Measurements from ENCODE around the gene RTKN. TPM values are rescaled to one million over a fixed set of nuclear protein-coding genes. Genes with fewer than 3 reads are reported as not detected.
"Not testable (repeated sequence)": the region's sequence is repeated elsewhere in the genome, so short reads cannot be mapped to it uniquely, and the experiment has no call there.

Gene RTKN
- total and polyA plus RNA-seq, 10 of the 15 experiments (the other 5 are each of a cell fraction or from before 2014, with no cell fraction given) = 0.50 to 12.3 (median 5.4) TPM

DNA sequence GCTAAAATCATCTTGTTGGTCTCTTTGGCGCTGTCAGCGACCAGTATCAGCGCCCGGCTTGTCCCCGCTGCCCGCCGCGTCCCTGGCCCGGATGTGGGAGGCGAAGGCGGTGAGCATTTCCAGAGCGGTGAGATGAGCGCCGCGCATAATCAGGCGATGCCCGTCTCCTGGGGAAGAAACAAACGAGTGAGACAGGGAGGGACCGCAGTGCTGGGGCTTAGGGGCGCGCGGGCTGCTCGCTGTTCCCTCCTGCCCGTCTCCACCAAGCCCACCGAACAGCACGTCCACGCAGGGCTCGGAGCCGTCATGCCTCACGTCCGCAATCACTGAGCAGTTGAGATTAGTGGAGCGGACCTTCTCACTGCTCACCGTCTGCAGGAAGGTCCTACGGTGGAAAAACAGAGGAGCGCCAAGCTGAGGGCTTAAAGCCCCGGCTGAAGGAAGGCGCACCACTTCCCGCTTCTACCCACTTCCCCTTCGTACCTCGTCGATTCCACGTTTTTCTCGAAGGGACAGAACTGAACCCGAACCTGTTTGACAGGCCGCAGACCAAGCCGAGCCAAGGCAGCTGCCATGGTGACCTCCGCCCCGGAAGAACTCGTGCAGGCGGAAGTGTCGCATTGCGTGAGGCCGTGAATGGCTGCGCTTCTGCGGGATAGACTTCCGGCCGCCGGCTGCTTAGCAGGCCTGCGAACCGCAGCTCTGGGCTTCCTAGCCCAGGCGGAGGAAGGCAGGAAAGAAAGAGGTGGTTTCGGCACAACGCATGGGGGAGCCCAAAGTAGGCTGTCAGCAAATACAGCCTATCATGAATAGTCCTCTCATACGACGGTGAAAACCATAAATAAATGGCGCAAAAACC lies 30.6 kb upstream of the RTKN start, which contains the start of gene MRPL53 (continued):
- TF ChIP-seq SRF (IDR thresholded peaks at IDR 0.05; ENCODE audit: low read depth in 2 of 2, low read length in 2 of 2) (0 out of 4 replicates have a peak, but pooled peaks of 1 of the 2 experiments have one; percentile 56), DPF2 (IDR thresholded peaks at IDR 0.05) (0 out of 2 replicates have a peak, but pooled peaks have one; percentile 49), STAT3 (IDR thresholded peaks at IDR 0.05; ENCODE audit: low read depth, low read length) (no peak), ZNF274 (IDR thresholded peaks at IDR 0.05; ENCODE audit: insufficient read depth, insufficient read length) (no peak)

DNA sequence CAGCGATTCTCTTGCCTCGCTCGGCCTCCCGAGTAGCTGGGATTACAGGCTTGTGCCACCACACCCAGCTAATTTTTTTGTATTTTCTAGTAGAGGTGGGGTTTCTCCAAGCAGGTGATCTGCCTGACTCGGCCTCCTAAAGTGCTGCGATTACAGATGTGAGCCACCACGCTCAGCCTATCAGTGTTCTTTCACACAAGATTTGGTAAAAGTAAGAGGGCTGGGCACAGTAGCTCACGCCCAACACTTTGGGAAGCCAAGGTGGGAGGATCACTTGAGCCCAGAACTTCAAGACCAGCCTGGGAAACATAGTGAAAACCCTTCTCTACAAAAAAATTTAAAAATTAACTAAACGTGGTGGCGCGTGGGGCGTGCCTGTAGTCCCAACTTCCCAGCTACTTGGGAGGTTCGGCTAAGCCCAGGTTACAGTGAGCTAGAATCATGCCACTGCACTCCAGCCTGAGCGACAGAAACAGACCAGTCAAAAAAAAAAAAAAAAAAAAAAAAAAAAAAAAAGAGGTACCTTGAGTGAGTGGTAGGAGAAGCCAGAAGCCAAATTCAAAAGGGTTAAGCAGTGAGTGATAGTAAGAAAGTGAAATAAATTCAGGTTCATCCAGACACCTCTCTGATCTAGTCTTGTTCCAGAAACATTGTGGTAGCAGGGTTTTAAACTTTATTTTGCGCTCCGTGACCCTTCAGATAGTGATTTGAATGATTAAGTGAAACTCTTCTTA lies 29.8 kb upstream of the RTKN start:
- FAIRE-seq (peak; percentile 49), ATAC-seq (no peak), DNase-seq (ENCODE audit: low read depth, low spot score) (no peak)
- intact Hi-C loops (cut with micrococcal nuclease; ENCODE audit: unreplicated experiment) (no loop called here), in situ Hi-C loops (cut with MboI) (no loop called here)
- peak overlapping the region; percentile 99 for H3K4me2 ChIP-seq (ENCODE audit: control insufficient read depth, insufficient read depth)
- H3K9ac ChIP-seq (ENCODE audit: control insufficient read depth, insufficient read depth, low read length) = peak overlapping the region; percentile 85
- ChIA-PET CTCF (interaction anchor here (1.0 to 2.7 kb wide), 3 partner anchors 10 to 117 kb away, joined by 3 to 20 read pairs (median 9); partner anchors contain the start of genes CCDC142 and TTC31), RAD21 (ENCODE audit: unreplicated experiment) (interaction anchor here (0.9 to 2.1 kb wide), 2 partner anchors 10 to 14 kb away, joined by 3 to 20 read pairs; partner anchors contain the start of genes CCDC142, TTC31 and WBP1), POLR2A (interaction anchor here (0.6 to 2.7 kb wide), 7 partner anchors 10 to 148 kb away, joined by 3 to 14 read pairs (median 4); partner anchors contain the start of genes INO80B and WBP1), SMC1A (ENCODE audit: uncharacterized antibody, unreplicated experiment) (no interaction called here)
- no peaks in the 10 kb centered on the region for H4K20me1 ChIP-seq (ENCODE audit: control insufficient read depth, insufficient read depth)
- no peak overlapping the region for H2AFZ ChIP-seq (ENCODE audit: control insufficient read depth, low read depth, low read length)
- H3K4me3 ChIP-seq = peak overlapping the region; percentile 89
- TF ChIP-seq ZNF384 (IDR thresholded peaks at IDR 0.05; ENCODE audit: borderline replicate concordance, low read depth, low read length) (peak; percentile 58; the same call in 1 of the 2 replicates), RAD21 (IDR thresholded peaks at IDR 0.05; ENCODE audit: insufficient read depth, low read depth, low read length) (no peak)
- WGBS (ENCODE audit: insufficient coverage, insufficient replicate concordance, low lambda C conversion rate, missing lambda C conversion rate) = 66% methylated on average over 16 of the region's 16 CpGs
- no peaks in the 10 kb centered on the region for H3K9me3 ChIP-seq (replicated peaks; ENCODE audit: control insufficient read depth, insufficient read depth, low read length)
- H3K79me2 ChIP-seq (ENCODE audit: control insufficient read depth, insufficient read depth, low read length) = peaks cover 10% of the 10 kb centered on the region
- H3K27me3 ChIP-seq (replicated peaks in 1 of 2; ENCODE audit: control insufficient read depth in 2 of 2, insufficient read depth in 2 of 2, low read length in 1 of 2) = no peaks in the 10 kb centered on the region
- peak overlapping the region; percentile 93 for H3K27ac ChIP-seq (ENCODE audit: control insufficient read depth, insufficient read depth)
- no TSS peak for BruUV-seq (replicated peaks)
- peaks cover 0 to 3% of the 10 kb centered on the region in 2 experiments; a peak in 2 of 4 replicates for H3K36me3 ChIP-seq (ENCODE audit: control insufficient read depth in 2 of 2, insufficient read depth in 2 of 2, low read length in 1 of 2)
- 0 out of 2 replicates have a peak, but pooled peaks cover 6% of the 10 kb centered on the region for H3K4me1 ChIP-seq (ENCODE audit: control insufficient read depth, insufficient read depth, low read length)

DNA sequence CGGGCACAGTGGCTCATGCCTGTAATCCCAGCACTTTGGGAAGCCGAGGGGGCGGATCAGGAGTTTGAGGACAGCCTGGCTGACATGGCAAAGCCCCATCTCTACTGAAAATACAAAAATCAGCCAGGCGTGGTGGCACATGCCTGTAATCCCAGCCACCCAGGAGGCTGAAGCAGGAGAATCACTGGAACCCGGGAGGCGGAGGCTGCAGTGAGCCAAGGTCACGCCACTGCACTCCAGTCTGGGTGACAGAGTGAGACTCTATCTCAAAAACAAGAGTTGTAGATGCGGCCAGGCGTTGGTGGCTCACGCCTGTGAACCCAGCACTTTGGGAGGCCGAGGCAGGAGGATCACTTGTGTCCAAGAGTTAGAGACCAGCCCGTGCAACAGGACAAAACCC lies 29.0 kb upstream of the RTKN start:
- ChIA-PET POLR2A (interaction anchor here (0.6 to 2.7 kb wide), 5 partner anchors 11 to 149 kb away, joined by 3 to 14 read pairs (median 3); partner anchors contain the start of gene WBP1), CTCF (interaction anchor here (1.0 to 2.7 kb wide), 2 partner anchors 11 to 19 kb away, joined by 3 to 20 read pairs; partner anchors contain the start of genes CCDC142 and TTC31)
- H4K20me1 ChIP-seq (ENCODE audit: control insufficient read depth, insufficient read depth); DNase-seq (ENCODE audit: low read depth, low spot score); in situ Hi-C loops (cut with MboI); H3K4me2 ChIP-seq (ENCODE audit: control insufficient read depth, insufficient read depth); ATAC-seq; H3K9me3 ChIP-seq (replicated peaks; ENCODE audit: control insufficient read depth, insufficient read depth, low read length); H3K4me1 ChIP-seq (ENCODE audit: control insufficient read depth, insufficient read depth, low read length); FAIRE-seq; BruUV-seq (replicated peaks); H3K36me3 ChIP-seq (ENCODE audit: control insufficient read depth in 2 of 2, insufficient read depth in 2 of 2, low read length in 1 of 2); intact Hi-C loops (cut with micrococcal nuclease; ENCODE audit: unreplicated experiment); RAD21 ChIA-PET (ENCODE audit: unreplicated experiment); H3K27me3 ChIP-seq (replicated peaks in 1 of 2; ENCODE audit: control insufficient read depth in 2 of 2, insufficient read depth in 2 of 2, low read length in 1 of 2); H2AFZ ChIP-seq (ENCODE audit: control insufficient read depth, low read depth, low read length); H3K9ac ChIP-seq (ENCODE audit: control insufficient read depth, insufficient read depth, low read length); H3K4me3 ChIP-seq; SMC1A ChIA-PET (ENCODE audit: uncharacterized antibody, unreplicated experiment); H3K27ac ChIP-seq (ENCODE audit: control insufficient read depth, insufficient read depth): not testable (repeated sequence)
- 93% methylated on average over 12 of the region's 12 CpGs for WGBS (ENCODE audit: insufficient coverage, insufficient replicate concordance, low lambda C conversion rate, missing lambda C conversion rate)
- H3K79me2 ChIP-seq (ENCODE audit: control insufficient read depth, insufficient read depth, low read length) = peaks cover 14% of the 10 kb centered on the region
